Measurements from ENCODE around the gene PXMP4.

PXMP4 gene

GRCh38 chr20:33731693-33732165 lies 11.6 kb upstream of the PXMP4 start, which contains the start of gene ZNF341:
TSS of gene ZNF341 (plus strand) at chr20:33731996. CDS start at chr20:33732022, 26 bp downstream.
- DNase-seq, result peak; percentile 89

- no peak for DNase-seq
Observed at GRCh38 chr20:33730946-33731692, 11.0 kb upstream of the PXMP4 start.

- no peak for DNase-seq
Observed at GRCh38 chr20:33729101-33729500, 9.0 kb upstream of the PXMP4 start.

GRCh38 chr20:33728463-33728862 lies 8.4 kb upstream of the PXMP4 start:
- no peak for DNase-seq

- DNase-seq, result no peak
Observed at GRCh38 chr20:33727806-33728205, 7.7 kb upstream of the PXMP4 start.

GRCh38 chr20:33727115-33727479 lies 7.0 kb upstream of the PXMP4 start:
- no peak for DNase-seq

- DNase-seq, result no peak
Observed at GRCh38 chr20:33725607-33726264, 5.6 kb upstream of the PXMP4 start.

GRCh38 chr20:33724439-33725094 lies 4.5 kb upstream of the PXMP4 start:
- DNase-seq, result no peak

GRCh38 chr20:33721391-33722140 lies 1.5 kb upstream of the PXMP4 start:
- DNase-seq, result no peak

- no peak for DNase-seq
Observed at GRCh38 chr20:33719277-33719988, 677 bp downstream of the PXMP4 start.

GRCh38 chr20:33716498-33716897 lies 3.6 kb downstream of the PXMP4 start:
- DNase-seq, result no peak

GRCh38 chr20:33713865-33714367 lies 6.2 kb downstream of the PXMP4 start:
- no peak for DNase-seq

- no peak for DNase-seq
Observed at GRCh38 chr20:33711446-33711738, 8.7 kb downstream of the PXMP4 start.

- DNase-seq, result no peak
Observed at GRCh38 chr20:33710681-33711445, 9.2 kb downstream of the PXMP4 start.

GRCh38 chr20:33709905-33710541 lies 10.1 kb downstream of the PXMP4 start:
- no peak for DNase-seq

GRCh38 chr20:33709398-33709797 lies 10.7 kb downstream of the PXMP4 start:
- no peak for DNase-seq

- DNase-seq, result no peak
Observed at GRCh38 chr20:33707668-33708067, 12.4 kb downstream of the PXMP4 start.

GRCh38 chr20:33704197-33704924 lies 15.7 kb downstream of the PXMP4 start:
- no peak for DNase-seq

- DNase-seq, result no peak
Observed at GRCh38 chr20:33703498-33704137, 16.5 kb downstream of the PXMP4 start.

- DNase-seq, result peak; percentile 46
Observed at GRCh38 chr20:33702861-33703260, 17.2 kb downstream of the PXMP4 start.

Measured in NCI-H1092 treated with DMSO at 0.1 percent for 48 hours (cell line).